ENCODE measurements around the gene ATOX1.

- TF ChIP-seq CTCF (IDR thresholded peaks at IDR 0.05) = no peak
- no peak for TF ChIP-seq POLR2A (IDR thresholded peaks at IDR 0.05)
Measured at GRCh38 chr5:151724360-151724759, 34.1 kb downstream of the ATOX1 start.
